Kidney tubule cell (primary cell): ENCODE measurements around the gene TOR1B.
"Not testable (repeated sequence)": the region's sequence is repeated elsewhere in the genome, so short reads cannot be mapped to it uniquely, and the experiment has no call there.

Source experiments
- DNase-seq: peaks from one replicate; pipeline ENCODE4 v3.0.0-alpha.2; 2018; ENCODE audit warnings: low spot score

The TOR1B gene

DNA sequence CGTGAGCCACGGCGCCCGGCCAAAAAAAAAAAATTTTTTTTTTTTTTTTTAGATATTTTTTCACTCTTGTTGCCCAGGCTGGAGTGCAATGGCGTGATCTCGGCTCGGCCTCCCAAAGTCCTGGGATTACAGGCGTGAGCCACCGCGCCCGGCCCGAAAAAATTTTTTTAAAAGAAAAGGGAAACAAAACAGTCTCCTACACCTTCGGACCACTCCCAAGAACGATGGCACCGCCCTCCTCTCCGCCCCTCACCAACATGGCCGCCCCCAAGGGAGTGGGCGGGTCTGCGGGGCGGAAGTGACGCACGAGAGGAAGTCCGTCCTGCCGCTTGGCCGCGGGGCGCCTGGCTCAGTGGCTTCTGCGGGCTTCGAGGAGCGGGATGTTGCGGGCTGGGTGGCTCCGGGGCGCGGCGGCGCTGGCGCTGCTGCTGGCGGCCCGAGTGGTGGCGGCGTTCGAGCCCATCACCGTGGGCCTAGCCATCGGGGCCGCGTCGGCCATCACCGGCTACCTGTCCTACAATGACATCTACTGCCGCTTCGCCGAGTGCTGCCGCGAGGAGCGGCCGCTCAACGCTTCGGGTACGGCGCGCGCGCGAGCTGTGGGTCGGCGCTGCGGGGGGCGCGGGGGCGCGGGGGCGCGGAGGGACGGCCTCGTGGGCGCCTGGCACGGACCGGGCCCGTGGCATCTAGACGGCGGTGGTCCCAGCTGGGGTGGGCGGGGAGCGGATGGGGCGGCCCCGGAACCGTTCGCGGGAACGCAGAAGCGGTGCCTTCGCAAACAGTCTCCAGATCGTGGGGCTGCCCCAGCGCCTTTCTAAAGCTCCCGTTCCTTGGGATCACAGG, at the start of gene TOR1B:
TSS of gene TOR1B (plus strand) at position 352 of the 843 bp plus-strand sequence. CDS start at position 381, 29 bp downstream.
- DNase-seq = peak; percentile 93

GRCh38 chr9:129755151-129755550, 47.8 kb upstream of the TOR1B start:
- no peak for DNase-seq

GRCh38 chr9:129756191-129756590, 46.8 kb upstream of the TOR1B start:
- DNase-seq = no peak

DNA sequence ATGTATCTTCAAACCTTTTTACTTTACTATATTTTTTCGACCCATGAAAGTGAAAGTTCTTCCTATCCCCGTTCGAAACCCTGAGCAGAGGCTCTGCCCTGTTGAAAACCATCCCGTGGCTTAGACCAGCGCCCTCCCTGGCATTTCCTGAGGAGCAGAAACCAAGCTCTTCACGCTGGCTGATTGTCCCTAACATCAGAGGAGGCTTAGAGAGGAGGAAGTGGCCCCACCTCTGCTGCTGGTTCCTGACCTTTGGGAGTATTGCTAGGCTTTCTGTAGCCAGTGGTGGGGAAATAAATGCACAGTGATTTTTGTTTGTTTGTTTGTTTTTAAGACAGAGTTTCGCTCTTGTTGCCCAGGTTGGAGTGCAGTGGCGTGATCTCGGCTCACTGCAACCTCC, 45.9 kb upstream of the TOR1B start:
- no peak for DNase-seq

DNA sequence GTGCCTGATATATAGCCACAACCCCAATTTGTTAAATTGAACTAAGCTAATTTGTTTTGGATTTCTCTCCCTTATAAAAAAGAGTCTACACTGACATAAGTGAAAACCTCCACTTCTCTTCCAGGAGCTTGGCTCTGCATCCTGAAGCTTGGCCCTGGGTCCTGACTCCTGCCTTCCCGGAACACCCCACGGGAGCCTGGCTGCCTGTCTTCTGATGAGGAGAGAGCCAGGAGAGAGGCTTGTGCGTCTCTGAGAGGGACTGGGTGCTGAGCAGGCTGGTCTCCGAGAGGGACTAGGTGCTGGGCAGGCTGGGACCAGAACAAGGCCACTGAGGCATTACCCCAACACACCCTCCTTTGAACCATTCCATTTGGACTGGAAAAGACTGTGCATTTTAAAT, 43.7 kb upstream of the TOR1B start:
- no peak for DNase-seq

- DNase-seq = no peak
Observed at GRCh38 chr9:129759804-129760502, 43.0 kb upstream of the TOR1B start.

GRCh38 chr9:129760784-129761183, 42.2 kb upstream of the TOR1B start:
- DNase-seq = not testable (repeated sequence)

GRCh38 chr9:129761293-129761900, 41.6 kb upstream of the TOR1B start:
- DNase-seq = no peak

DNA sequence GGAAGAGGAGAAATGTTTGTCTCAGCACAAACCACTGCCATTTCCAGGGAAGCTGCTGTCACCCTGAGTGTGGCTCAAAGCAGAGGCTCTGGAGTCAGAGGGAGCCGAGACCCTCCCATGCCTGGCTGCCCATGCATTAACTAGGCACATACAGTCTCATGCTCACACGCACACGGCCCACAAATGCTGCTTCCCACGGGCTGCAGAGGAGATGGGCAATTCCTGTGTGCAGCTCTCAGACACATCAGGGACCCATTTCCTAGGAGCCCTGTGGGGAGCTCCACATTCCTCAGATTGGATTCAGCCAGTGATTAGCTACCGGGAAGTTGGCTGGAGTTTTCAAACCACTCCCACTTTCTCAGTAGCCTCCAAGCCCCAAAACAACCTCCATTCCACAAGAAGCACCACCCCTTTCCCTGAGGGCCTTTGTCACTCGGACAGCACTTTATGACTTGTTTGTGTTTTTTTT, 41.0 kb upstream of the TOR1B start:
- peak; percentile 89 for DNase-seq

DNA sequence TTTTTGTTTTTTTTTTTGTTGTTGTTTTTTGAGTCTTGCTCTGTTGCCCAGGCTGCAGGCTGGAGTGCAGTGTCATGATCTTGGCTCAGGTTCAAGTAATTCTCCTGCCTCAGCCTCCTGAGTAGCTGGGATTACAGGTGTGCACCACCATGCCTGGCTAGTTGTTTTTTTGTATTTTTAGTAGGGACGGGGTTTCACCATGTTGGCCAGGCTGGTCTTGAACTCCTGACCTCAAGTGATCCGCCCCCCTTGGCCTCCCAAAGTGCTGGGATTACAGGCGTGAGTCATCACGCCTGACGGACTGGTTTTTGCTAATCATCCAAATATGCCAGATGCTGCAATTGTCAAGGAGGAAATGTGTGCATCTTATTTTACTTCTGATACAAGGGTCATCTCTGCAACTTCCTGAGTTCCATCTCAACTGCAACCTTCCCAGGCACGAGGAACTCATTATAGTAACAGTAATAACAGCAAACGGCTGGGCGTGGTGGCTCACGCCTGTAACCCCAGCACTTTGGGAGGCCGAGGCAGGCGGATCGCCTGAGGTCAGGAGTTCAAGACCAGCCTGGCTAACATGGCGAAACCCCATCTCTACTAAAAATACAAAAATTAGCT, 40.5 kb upstream of the TOR1B start:
- DNase-seq = peak; percentile 85

DNA sequence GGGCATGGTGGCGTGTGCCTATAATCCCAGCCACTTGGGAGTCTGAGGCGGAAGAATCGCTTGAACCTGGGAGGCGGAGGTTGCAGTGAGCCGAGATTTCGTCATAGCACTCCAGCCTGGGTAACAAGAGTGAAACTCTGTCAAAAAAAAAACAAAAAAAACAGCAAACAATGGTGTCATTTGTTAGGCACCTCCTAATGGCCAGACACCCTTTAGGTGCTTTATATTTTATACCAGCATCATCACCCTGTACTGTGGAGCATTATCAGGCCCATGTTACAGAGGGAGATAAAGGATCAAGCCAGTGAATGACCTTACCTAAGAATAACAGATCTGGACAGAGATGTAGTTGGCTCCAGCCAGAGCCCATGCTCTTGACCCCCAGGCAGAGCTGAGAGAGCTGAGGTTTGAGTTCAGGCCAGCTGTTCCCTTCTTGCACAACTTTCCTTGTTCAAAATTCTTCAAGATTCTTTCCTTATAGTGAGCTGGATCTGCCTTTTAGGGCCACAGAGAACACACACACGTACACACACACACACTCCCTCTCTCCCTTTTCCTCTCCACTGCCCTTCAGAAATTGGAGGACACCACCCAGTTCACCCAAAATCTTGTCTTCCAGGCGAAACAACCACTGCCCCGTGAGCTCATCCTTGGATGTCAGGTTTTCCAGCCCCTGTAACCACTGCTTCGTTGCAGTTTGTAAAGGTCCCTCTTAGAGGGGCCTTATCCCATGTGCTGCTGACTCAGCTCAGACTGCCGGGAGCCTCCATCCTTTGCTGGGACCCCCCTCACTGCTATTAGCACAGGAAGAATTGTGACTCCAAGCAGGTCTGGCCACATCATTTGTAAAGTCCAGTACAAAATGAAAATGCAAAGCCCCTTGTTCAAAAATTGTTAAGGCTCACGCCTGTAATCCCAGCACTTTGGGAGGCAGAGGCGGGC, 39.7 kb upstream of the TOR1B start:
- DNase-seq = no peak

DNA sequence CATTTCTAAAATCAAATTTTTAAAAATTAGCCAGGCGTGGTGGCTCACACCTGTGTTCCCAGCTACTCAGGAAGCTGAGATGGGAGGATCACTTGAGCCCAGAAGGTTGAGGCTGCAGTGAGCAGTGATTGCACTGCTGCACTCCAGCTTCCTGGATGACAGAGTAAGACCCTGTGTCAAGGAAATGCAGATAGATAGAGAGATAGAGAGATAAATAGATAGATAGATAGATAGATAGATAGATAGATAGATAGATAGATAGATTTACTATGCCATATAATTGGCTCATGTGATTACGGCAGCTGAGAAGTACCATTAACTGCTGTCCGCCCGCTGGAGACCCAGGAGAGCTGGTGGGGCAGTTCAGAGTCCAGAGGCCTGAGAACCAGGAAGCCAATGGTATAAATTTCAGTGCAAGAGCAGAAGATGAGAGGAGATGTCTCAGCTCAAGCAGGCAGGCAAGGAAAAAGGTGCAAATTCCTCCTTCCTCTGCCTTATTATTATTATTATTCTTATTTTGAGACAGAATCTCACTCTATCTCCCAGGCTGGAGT, 37.1 kb upstream of the TOR1B start:
- no peak for DNase-seq

DNA sequence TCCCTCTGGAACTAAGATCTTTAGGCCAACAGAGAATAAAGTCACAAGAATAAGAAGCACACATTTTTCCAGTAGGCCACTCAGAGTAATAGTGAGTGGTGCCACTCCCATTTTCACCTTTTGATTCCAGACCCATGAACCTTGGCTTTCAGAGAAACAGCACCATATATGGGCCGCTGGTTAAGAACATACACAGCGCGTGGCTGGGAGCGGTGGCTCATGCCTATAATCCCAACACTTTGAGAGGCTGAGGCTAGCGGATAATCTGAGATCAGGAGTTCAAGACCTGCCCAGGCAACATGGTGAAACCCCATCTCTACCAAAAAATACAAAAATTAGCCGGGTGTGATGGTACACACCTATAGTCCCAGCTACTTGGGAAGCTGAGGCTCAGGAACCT, 34.5 kb upstream of the TOR1B start:
- DNase-seq = no peak

DNA sequence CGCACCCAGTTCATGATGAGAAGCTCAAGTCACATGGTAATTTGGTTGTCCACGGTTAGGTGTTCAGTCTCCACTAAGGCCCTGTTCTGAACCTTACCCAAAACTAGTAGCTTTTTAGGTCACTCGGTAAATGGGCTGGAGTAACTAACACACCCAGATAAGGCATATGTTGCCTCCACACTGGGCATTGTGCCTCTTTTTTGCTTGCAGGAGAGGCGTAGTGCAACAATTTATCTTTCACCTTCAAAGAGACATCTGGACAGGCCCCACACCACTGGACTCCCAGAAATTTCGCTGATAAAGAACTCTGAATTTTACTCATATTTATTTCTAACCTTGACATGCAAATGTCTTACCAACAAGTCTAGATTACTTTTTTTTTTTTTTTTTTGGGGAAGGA, 33.3 kb upstream of the TOR1B start:
- DNase-seq = no peak

DNA sequence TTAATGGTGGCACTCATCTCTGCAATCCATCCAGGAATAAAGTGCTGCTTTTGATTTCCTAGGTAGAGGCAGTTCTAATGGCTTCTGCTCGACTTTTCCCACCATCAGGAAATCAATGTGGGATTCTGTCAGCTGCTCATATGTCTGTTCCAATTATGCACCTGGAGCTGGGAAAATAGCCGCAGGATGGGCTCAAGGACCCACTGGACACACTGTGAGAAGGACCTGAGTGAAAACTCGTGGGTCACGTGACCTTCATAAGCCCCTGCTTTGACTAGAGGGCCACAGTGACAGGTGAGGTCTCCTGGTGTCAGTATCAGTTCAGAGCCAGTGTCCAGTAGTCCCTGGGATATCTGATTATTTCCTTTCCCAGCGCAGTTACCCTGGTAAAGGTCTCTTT, 32.2 kb upstream of the TOR1B start:
- DNase-seq = no peak

DNA sequence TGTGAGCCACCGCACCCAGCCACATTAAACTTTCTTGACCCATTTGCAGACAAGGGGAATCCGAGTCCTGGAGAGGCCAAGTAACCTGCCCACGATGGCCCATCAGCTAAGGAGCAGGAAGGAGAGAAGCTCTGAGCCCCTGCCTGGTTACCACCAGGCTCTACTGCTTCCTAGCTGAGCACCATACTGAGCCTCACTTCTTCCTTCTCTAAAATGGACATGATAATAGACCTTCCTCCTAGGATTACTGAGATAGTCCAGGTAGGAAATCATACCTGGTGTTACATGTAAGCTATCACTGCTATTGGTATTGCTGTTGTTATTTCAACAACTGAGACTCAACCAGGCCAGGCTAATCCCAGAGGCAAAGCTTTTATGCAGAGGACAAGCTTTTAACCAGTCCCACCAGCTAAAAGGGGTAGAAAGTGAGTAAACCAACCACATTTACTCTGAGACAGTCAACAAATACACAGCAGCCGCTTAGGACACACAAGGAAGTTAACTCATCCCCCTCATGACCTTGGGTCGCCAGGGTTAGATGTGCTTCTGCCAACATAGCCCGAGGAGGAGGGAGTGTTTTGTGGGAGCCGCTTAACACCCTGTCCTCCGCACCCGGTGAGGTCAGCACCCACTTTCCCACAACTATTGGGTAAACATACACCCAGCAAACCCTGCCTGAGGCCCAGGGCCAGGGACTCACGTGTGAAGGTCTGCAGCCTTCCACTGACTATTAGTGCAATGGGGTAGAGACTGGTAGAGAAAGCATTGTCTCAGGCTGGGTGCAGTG, 29.5 kb upstream of the TOR1B start:
- DNase-seq = peak; percentile 65

GRCh38 chr9:129774791-129775447, 28.1 kb upstream of the TOR1B start:
- DNase-seq = no peak

- no peak for DNase-seq
Observed at GRCh38 chr9:129775448-129775798, 27.6 kb upstream of the TOR1B start.

DNA sequence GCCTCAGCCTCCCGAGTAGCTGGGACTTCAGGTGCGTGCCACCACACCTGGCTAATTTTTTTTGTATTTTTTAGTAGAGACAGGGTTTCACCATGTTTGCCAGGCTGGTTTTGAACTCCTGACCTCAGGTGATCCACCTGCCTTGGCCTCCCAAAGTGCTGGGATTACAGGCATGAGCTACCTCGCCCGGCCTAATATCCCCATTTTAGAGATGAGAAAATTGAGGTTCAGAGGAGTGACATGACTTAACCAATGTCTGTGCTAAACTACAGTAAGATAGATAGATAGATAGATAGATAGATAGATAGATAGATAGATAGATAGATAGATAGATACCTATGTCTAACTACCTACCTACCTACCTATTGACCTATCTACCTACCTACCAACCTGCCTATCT, 26.9 kb upstream of the TOR1B start:
- not testable (repeated sequence) for DNase-seq

DNA sequence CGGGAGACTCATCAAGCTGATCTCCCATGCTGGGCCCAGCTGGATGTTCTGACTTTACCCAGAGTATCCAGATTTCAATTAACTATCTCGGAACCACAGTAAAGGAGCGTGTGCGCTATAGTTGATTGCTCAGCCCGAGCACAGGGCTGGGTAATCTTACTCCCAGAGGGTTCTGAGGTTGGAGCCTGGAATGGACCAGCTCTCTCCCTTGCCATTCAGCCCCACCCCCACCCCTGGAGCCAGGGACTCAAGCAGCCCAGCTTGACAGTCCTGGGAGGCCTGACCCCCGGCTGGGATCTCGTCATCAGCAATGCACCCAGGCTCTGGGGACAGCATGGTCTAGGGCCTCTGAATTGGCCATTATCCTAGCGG, 26.4 kb upstream of the TOR1B start:
- no peak for DNase-seq
